CD4-positive, alpha-beta T cell treated with Interleukin-17A for 1 hour (primary cell): Measurements from ENCODE around the gene ISG20L2.
"Not testable (repeated sequence)": the region's sequence is repeated elsewhere in the genome, so short reads cannot be mapped to it uniquely, and the experiment has no call there.

Experiments
- DNase-seq: peaks from one replicate; pipeline ENCODE4 v3.0.0-alpha.2; 2020

Gene ISG20L2, protein sequence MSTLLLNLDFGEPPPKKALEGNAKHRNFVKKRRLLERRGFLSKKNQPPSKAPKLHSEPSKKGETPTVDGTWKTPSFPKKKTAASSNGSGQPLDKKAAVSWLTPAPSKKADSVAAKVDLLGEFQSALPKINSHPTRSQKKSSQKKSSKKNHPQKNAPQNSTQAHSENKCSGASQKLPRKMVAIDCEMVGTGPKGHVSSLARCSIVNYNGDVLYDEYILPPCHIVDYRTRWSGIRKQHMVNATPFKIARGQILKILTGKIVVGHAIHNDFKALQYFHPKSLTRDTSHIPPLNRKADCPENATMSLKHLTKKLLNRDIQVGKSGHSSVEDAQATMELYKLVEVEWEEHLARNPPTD

DNA sequence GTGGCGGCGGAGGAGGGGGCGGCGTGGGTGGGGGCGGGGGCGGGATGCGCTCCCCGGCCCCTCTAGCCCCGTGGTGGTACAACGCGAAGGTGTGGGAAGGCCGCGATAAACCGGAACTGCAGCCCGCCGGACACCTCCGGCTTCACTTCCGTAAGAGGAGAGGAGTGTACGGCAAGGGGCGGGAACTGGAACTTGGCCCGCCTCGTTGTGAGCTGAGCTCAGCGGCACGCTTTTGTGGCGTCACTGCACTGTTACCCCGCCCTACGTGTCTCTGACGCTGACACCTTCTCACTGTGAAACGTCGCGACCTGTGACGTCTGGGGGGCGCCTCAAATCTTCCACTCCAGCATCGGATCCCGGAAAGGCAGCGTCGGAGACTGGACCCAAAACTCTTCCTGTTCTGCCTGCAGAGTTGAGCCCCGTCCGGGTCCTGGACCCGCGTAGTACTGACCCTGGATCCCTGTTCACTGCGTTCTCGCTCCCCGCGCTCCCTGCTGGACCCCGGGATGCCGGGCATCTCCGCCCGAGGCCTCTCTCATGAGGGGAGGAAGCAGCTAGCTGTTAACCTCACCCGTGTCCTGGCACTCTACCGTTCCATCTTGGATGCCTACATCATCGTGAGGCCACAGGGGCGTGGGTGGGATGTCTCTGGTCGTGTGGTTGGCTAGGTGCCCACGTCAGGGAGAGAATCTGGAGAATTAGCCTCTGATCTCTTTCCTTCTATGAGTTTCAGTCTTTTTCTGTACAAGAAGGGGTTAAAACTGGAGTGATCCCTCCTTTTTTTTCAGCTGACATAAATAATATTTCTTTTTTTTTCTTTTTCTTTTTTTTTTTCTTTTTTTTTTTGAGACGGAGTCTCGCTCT lies at the start of gene ISG20L2:
Gene ISG20L2 (minus strand): TSS at position 168 of the 864 bp plus-strand sequence. CDS start 1,114 bp downstream, outside the sequence.
- peak; percentile 97 for DNase-seq

- no peak for DNase-seq
Observed at GRCh38 chr1:156777573-156777972, 49.0 kb upstream of the ISG20L2 start.

GRCh38 chr1:156776942-156777341 lies 48.4 kb upstream of the ISG20L2 start:
- DNase-seq = no peak

- no peak for DNase-seq
Observed at GRCh38 chr1:156775799-156776198, 47.2 kb upstream of the ISG20L2 start.

DNA sequence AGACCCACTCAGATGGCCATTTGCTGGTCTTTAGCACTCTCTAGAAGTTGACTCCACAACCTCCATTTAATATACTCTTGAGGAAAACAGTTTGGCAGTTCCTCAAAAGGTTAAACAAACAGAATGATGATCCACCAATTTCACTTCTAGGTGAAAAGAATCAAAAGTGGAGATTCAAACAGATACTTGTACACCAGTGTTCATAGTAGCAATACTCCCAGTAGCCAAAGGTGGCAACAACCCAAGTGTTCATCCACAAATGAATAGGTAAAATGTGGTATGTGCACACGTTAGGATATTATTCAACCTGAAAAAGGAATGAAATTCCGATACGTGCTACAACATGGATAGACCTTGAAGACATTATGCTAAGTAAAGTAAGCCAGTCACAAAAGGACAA lies 45.0 kb upstream of the ISG20L2 start:
- DNase-seq = no peak

DNA sequence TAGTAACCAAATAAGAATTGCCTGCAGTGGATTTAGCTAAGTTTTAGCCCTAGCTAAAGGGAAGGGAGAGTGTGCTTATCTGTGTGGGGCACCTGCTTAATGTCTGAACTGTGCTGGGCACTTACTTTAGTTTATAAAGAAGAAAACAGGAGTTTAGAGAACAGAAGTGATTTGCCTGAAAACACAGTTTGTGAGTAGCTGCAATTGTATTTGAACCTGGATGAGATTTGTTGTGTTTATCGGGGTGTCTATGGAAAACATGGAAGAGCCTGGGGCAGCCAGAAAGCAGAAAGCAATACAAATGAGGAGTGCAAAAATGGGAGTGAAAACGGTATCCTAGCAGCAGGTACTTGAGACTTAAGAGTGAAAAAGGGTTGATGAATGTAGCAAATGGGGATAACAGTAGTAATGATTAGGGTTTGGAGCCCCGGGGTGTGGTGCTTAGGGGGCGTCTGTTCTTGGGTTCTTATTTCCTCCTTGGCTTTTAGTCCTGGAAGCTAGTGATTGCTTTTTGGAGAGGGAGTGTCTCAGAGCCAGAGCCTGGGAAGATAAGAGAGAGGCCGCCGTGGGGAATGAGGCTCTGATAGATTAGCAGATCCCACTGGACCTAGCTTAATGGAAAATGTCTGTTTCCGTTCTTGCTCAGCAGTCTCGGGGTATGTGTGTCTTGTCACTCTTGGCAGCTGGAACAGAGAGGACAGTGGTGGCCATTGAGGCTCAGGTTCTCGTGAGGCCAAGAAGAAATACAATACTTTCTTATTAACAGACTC lies 44.3 kb upstream of the ISG20L2 start:
- DNase-seq = no peak

DNA sequence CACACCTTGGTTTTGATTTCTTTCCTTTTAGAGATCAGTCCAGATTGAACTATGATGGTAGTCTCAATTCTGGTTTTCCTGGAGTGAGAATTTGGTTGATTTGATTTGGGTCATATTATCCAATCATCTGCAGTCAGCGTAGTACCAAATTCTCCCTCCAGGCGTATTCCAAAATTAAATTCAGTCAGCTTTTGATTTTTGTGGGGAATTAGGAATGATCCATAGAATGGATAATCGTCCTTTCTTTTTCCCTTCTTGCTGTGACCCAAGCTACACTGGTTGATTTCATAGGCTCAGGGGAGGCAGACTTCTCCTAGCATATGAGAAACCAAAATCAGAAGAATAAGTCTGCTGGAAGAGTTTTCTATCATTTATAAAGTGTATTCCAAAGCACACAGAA lies 43.7 kb upstream of the ISG20L2 start:
- no peak for DNase-seq

- no peak for DNase-seq
Observed at GRCh38 chr1:156768610-156769295, 40.2 kb upstream of the ISG20L2 start.

GRCh38 chr1:156767879-156768604 lies 39.5 kb upstream of the ISG20L2 start:
- DNase-seq = peak; percentile 36

DNA sequence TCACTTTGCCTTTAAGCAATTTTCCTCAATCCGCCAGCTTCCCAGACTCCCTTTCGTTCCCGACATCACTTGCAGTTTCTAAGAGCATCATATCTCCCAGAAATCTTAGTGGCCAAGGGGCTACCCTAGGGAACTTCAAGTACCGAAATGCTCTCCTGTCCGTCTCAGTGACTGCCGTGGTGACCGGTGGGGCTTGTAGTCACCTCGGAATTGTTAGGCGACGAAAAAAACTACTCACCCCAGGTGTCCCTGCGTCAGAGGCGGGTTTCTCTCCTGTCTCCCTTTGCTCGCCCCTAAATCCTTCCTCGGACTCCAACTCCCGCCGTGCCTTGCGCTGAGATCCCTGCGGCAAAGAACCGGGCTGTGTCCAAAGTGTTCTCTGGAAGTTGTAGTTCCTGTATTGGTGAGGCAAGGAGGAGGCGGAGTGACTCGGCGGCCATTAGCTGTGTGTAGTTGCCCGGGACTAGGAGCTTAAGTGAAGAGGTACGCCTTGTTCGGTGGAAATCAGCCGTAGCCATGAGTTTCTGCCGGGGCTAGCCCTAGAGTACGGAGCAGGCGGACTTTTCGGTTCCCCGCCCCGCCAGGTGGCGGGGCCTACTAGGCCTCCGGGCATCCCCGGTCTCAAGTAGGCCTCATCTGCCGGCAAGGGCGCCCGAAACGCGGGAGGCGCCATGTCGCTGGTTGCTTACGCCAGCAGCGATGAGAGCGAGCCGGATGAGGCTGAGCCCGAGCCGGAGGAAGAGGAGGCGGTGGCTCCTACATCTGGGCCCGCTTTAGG lies 38.7 kb upstream of the ISG20L2 start, which contains the start of gene PRCC:
Gene PRCC (plus strand): TSS at position 435 of the 778 bp plus-strand sequence. CDS start 237 bp downstream, at position 672.
- DNase-seq = peak; percentile 100

GRCh38 chr1:156766298-156767100 lies 37.9 kb upstream of the ISG20L2 start:
- peak; percentile 16 for DNase-seq

DNA sequence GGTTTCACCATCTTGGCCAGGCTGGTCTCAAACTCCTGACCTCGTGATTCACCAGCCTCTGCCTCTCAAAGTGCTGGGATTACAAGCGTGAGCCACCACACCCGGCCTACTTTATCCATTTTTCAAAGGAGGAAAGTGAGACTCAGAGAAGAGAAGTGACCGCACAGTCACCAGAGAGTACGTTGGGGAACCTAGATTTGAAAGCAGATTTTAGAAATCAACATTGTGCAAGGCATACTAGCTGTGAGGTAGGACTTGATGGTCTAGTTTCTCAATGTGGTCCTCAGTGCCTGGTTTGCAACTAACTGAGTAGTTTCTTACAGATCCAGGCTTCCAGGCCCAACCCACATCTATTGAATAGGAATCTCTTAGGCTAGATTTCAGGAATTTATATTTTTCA lies 37.1 kb upstream of the ISG20L2 start:
- DNase-seq = no peak

DNA sequence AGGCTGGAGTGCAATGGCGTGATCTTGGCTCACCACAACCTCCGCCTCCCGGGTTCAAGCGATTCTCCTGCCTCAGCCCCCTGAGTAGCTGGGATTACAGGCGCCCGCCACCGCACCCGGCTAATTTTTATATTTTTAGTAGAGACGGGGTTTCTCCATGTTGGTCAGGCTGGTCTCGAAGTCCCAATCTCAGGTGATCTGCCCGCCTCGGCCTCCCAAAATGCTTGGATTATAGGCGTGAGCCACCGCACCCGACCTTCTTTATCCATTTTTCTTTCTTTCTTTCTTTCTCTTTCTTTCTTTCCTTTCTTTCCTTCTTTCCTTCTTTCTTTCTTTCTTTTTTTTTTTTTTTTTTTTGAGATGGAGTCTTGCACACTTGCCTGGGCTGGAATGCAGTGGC lies 36.6 kb upstream of the ISG20L2 start:
- DNase-seq = not testable (repeated sequence)

GRCh38 chr1:156760796-156761104 lies 32.2 kb upstream of the ISG20L2 start:
- no peak for DNase-seq

- no peak for DNase-seq
Observed at GRCh38 chr1:156760092-156760795, 31.7 kb upstream of the ISG20L2 start.

DNA sequence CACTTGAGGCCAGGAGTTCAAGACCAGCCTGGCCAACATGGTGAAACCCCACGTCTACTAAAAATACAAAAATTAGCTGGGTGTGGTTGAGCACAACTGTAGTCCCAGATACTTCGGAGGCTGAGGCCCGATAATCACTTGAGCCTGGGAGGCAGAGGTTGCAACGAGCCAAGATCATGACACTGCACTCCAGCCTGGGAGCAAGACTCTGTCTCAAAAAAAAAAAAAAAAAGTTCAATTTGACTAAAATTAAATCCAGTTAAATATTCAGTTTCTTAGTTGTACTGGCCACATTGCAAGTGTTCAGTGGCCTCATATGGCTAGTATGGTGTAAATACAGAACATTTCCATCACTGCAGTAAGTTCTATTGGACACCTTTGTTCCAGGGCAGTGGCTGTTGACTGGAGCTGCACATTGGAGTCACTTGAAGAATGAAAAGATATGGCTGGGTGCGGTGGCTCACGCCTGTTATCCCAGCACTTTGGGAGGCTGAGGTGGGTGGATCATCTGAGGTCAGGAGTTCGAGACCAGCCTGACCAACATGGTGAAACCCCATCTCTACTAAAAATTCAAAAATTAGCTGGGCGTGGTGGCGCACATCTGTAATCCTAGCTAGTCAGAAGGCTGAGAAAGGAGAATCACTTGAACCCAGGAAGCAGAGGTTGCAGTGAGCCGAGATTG lies 29.1 kb upstream of the ISG20L2 start:
- DNase-seq = not testable (repeated sequence)

GRCh38 chr1:156756355-156756754 lies 27.8 kb upstream of the ISG20L2 start:
- no peak for DNase-seq

- DNase-seq = no peak
Observed at GRCh38 chr1:156755527-156755950, 27.0 kb upstream of the ISG20L2 start.

GRCh38 chr1:156754219-156754618 lies 25.7 kb upstream of the ISG20L2 start:
- DNase-seq = no peak
